ENCODE results near the gene PDZK1.
"Not testable (repeated sequence)": the region's sequence is repeated elsewhere in the genome, so short reads cannot be mapped to it uniquely, and the experiment has no call there.

The PDZK1 gene

GRCh38 chr1:145710291-145711027, 3.3 kb upstream of the PDZK1 start:
- no peak for DNase-seq

DNA sequence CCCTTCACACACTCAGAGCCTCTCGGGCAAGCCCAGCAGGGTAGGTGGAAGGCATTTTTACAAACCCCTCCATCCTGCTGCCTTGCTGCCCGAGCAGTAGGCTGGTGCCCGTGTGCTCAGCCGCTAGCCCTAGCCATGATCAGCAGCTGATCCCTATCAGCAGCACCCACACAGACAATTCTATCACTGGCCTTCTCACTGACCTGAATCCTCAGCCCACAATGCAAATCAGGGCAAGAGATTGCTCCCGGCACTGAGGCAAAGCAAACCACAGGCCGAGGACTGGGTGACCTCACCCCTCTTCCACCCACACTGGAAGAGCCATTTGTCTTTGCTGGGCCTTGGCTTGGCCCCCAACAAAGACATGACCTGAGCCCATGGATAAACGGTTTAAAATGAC, 895 bp upstream of the PDZK1 start:
- no peak for DNase-seq

DNA sequence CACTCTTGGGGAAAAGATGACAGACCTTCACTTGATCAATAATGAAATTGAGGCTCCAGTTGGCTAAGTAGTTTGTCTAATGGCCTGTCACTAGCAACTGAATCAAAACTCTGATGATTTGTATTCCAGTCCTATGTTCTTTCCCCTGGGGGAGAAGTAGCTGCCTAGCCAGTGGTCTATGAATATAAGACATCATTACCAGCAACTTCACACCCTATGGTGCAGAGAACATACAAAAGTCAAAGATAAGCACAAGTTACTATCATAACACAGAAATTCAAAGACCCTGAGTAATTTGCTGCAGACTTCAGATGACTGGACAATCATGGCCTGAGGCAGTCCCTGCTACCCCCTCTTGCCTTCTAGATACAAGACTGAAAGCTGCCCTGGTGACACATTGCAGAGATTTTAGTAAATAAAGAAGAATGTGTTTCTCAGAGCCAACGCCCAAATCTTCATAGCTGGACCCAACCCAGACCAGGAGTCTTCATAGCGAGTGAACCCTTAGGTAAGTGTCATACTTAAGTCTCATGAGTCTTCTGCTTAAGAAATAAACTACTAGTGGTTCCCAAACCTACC, 993 bp downstream of the PDZK1 start:
- DNase-seq: no peak

DNA sequence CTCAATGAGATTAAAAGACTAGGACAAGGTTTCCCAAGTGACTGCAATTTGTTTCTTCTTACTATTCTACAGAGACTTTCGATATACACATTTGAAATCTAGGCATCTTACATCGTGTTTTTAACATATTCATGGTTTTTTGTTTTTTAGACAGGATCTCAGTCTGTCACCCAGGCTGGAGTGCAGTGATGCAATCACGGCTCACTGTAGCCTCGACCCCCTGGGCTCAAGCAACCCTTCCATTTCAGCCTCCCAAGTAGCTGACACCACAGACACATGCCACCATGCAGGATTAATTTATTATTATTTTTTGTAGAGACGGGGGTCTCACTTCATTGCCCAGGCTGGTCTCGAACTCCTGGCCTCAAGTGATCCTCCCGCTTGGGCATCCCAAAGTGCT, 1.5 kb downstream of the PDZK1 start:
- DNase-seq: no peak

DNA sequence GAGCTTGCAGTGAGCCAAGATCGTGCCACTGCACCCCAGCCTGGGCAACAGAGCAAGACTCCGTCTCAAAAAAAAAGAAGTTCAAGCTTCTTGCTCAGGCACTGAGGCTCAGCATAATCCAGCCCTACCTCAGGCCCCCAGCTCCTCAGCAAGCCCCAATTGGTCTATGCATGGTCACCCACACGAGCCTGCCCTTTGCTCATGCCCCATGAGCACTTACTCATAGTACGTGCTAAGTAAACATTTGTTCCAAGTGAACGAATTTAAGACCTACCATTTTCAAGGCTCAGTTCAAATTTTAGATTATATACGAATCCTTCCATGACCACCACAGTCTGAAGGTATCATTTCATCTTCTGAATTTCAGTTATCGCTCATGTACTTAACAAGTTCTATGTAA, 4.3 kb downstream of the PDZK1 start:
- DNase-seq: no peak

GRCh38 chr1:145702052-145702451, 5.1 kb downstream of the PDZK1 start:
- DNase-seq: no peak

GRCh38 chr1:145701306-145701862, 5.8 kb downstream of the PDZK1 start:
- no peak for DNase-seq

- DNase-seq: no peak
Measured at GRCh38 chr1:145696630-145696960, 10.6 kb downstream of the PDZK1 start.

DNA sequence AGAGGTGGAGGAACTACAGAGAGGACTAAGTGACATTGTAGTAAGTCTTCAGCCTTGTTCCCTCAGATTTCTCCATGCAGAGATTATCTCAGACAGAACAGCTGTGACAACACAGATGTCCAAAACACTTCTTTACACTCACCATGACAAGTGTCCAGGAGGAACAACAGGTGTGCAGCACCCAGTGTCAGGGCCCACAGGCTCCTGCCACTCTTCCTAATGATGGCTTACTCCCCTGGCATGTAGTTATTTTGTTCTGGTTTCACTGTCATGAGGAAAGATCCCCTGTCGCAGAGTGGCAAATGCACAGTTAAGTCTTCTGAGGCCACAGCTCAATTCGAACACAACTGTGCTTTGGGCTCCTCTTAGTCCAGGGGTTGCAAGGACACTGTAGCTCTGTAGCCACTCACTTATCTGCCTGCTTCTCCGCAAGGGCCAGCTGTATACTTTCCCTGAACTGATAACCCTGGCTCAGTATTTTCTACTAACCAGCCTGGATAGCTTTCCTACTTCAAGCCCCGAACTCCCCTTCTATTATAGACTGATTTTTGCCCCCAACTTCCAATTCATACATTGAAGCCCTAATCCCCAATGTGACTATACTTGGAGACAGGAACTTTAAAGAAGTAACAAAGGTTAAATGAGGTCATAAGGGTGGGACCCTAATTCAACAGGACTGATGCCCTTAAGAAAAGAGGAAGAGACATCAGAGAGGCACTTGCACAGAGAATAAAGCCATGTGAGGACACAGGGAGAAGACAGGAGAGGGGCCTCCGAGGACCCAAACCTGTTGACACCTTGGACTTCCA, 11.1 kb downstream of the PDZK1 start:
- peak; percentile 29 for DNase-seq

GRCh38 chr1:145692785-145693443, 14.3 kb downstream of the PDZK1 start:
- DNase-seq: no peak

DNA sequence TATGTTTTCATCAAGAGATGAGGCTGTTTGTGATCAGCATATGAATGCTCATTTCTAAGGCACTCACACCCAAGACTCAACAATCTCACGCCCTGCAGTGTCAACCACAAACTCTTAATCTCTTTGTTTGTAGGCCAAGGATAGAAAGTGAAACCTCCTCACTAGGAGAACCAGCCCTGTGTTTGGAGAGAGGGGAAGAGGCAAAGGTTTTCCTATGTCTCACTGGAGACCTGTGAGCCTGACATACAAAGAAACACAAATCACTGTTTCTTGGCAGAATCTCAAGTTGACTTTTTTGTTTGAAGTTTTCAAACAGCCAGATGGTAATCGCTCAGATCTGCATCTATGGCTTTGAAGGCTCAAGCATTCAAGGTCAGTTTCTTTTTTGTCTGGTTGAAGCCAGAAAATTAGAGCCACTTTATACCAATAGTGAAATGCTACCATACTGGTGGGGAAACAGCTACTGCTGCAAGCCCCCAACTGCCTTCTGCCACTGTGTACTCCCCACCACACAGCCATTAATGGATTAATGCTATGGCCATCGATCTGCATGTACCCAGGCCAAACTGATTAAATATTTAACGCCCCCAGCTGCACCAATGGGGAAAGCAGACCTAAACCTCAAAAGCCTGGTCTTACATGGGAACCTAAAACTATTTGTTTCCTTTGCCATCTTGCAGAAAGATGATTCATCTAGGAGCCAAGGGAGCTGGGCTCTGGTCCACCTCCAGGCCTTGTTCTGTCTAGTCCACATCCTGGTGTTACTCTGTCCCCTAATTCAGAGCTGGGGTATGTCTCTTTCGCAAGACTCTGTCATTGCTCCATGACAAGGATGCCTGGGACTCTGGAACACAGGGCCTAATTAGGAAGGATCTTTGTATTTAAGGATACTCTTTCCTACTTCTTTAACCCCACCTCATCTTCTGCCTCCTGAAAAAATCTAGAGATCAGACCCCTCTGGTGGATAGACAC, 16.3 kb downstream of the PDZK1 start:
- no peak for DNase-seq

DNA sequence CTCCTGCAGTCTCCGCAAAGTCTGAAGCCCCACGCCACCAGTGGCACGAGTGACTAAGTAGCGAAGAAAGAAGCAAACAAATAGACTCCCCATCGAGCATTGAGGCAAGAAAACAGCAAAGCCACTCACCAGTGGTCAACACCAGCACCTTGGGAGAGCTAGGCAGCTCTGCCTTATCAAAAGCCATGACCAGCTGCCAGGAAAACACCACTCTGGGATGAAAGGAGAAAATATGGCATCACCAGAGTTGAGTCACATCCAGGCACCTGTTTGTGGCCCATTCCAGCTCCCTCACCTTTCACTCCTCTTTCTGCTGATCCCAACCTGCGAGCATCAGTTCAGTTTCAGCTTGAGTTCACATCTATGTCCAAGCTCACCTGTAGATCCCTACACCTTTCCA, 17.2 kb downstream of the PDZK1 start:
- DNase-seq: no peak

DNA sequence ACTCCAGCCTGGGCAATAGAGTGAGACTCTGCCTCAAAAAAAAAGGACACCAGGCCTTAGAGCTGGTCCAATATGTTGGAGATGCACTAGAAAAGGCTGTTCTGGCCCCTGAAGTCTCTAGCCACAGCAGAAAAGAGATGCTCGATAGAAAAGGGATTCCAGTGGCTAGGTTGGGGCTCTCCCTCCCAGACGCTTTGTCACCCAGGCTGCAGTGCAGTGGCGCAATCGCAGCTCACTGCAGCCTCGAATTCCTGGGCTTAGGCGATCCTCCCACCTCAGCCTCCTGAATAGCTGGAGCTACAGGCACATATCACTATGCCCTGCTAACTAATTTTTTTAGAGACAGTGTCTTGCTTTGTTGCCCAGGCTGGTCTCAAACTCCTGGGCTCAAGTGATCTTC, 18.2 kb downstream of the PDZK1 start:
- no peak for DNase-seq

- no peak for DNase-seq
Measured at GRCh38 chr1:145688328-145688727, 18.8 kb downstream of the PDZK1 start.

GRCh38 chr1:145686078-145686477, 21.1 kb downstream of the PDZK1 start:
- DNase-seq: not testable (repeated sequence)

- not testable (repeated sequence) for DNase-seq
Measured at GRCh38 chr1:145684858-145685257, 22.3 kb downstream of the PDZK1 start.

DNA sequence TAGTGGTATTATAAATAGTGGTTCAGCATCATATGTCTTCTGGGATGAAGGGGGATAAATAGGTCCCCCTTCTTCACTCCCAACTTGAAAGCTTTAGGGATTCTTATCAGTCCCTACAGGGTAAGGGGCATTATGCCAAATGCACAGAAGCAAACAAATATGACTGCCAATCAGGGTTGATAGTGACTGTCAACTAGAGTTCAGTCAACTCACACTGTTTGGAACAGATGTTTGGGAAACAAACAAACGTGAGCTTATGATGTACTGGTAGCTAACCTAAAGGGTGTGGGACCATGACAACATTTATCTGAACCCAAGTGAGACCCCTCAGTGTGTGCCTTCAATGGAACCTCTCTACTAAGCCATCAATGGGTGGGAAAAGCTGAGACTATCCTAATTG, 34.0 kb downstream of the PDZK1 start:
- not testable (repeated sequence) for DNase-seq

- DNase-seq: not testable (repeated sequence)
Measured at GRCh38 chr1:145670995-145671745, 36.0 kb downstream of the PDZK1 start.

DNA sequence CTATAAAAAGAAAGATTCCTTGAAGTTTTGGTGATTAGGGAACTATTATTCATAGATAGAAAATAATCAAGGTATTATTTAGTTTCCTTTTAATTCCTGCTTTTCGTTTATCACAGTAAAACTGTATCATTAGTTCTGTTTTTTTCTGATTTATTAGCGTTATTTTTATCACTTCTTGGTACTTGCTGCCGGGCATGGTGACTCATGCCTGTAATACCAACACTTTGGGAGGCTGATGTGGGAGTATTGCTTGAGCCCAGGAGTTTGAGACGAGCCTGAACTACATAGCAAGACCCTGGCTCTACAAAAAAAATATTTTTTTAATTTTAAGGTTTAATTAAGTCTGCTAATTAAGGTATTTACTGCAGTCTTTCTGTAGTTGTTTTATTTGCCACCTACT, 42.2 kb downstream of the PDZK1 start:
- DNase-seq: not testable (repeated sequence)

- not testable (repeated sequence) for DNase-seq
Measured at GRCh38 chr1:145662502-145662901, 44.7 kb downstream of the PDZK1 start.

Measured in NCI-H524 treated with DMSO at 0.1 percent for 48 hours (cell line).